Suprapubic skin (tissue), 4 donors: ENCODE data around the gene VMO1.

Experiments used
- EP300 ChIP-seq: sonication (generic); formaldehyde crosslinking; IDR thresholded peaks from one replicate; pipeline ENCODE4 v1.6.1; 2017; ENCODE audit warnings: antibody characterized with exemption
- POLR2A ChIP-seq, 2 donors: fragments of 450-650 bp; IDR thresholded peaks; one replicate each; pipeline ENCODE4 v1.6.1; 2017; ENCODE audit warnings: antibody characterized with exemption in 2 of 2, mild to moderate bottlenecking in 2 of 2, moderate library complexity in 2 of 2
- POLR2AphosphoS5 ChIP-seq, 3 donors: sonication (generic); formaldehyde crosslinking; IDR thresholded peaks; one replicate each; pipeline ENCODE4 v1.6.1; 2017; ENCODE audit warnings: antibody characterized with exemption in 3 of 3
- TF ChIP-seq, protein P1 (sequence below), 2 donors: fragments of 200-600 bp in 1 of 2; fragments of 450-650 bp in 1 of 2; sonication (generic) in 1 of 2; IDR thresholded peaks; one replicate each; pipeline ENCODE4 v1.5.1; 2016 to 2019; ENCODE audit warnings: antibody characterized with exemption in 2 of 2, mild to moderate bottlenecking in 1 of 2, moderate library complexity in 1 of 2

- TF ChIP-seq, protein P1, sequence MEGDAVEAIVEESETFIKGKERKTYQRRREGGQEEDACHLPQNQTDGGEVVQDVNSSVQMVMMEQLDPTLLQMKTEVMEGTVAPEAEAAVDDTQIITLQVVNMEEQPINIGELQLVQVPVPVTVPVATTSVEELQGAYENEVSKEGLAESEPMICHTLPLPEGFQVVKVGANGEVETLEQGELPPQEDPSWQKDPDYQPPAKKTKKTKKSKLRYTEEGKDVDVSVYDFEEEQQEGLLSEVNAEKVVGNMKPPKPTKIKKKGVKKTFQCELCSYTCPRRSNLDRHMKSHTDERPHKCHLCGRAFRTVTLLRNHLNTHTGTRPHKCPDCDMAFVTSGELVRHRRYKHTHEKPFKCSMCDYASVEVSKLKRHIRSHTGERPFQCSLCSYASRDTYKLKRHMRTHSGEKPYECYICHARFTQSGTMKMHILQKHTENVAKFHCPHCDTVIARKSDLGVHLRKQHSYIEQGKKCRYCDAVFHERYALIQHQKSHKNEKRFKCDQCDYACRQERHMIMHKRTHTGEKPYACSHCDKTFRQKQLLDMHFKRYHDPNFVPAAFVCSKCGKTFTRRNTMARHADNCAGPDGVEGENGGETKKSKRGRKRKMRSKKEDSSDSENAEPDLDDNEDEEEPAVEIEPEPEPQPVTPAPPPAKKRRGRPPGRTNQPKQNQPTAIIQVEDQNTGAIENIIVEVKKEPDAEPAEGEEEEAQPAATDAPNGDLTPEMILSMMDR (IDR thresholded peaks at IDR 0.05) = no peak
- TF ChIP-seq POLR2A (IDR thresholded peaks at IDR 0.05) (no peak), POLR2AphosphoS5 (IDR thresholded peaks at IDR 0.05) (peak in 1 of 3 donors; percentile 10), EP300 (no peak)
These were observed 50.1 kb downstream of the VMO1 start for GRCh38 chr17:4735876-4736651.
